HepG2 (cell line): ENCODE results near the gene STUB1. TPM values are rescaled to one million over a fixed set of nuclear protein-coding genes. Genes with fewer than 3 reads are reported as not detected.

Experiments
- EZH2 ChIP-seq: conservative IDR thresholded peaks from 2 replicates; pipeline ENCODE4 v1.6.1; 2012; ENCODE audit warnings: mild to moderate bottlenecking, low read depth, low read length, moderate library complexity
- HINFP ChIP-seq: sonication (generic); formaldehyde crosslinking; IDR thresholded peaks from 2 replicates; pipeline ENCODE4 v1.4.0; 2020; ENCODE audit warnings: low read depth, mild to moderate bottlenecking, missing genetic modification reagents
- HMG20B ChIP-seq: conservative IDR thresholded peaks from 2 replicates; pipeline ENCODE4 v1.6.1; 2016; ENCODE audit warnings: missing genetic modification reagents, missing compliant biosample characterization
- IRF9 ChIP-seq: sonication (generic); formaldehyde crosslinking; IDR thresholded peaks from 2 replicates; pipeline ENCODE4 v1.8.0; 2022; ENCODE audit warnings: missing genetic modification reagents, mild to moderate bottlenecking, borderline replicate concordance
- MAF1 ChIP-seq: sonication (generic); formaldehyde crosslinking; IDR thresholded peaks from 2 replicates; pipeline ENCODE4 v1.5.0; 2020; ENCODE audit warnings: missing genetic modification reagents, borderline replicate concordance
- MIER2 ChIP-seq: IDR thresholded peaks from 2 replicates; pipeline ENCODE4 v1.6.1; 2016; ENCODE audit warnings: missing biosample characterization, missing genetic modification reagents
- MTF2 ChIP-seq: sonication (generic); formaldehyde crosslinking; IDR thresholded peaks from 2 replicates; pipeline ENCODE4 v1.5.0; 2020; ENCODE audit warnings: missing genetic modification reagents, borderline replicate concordance
- MXD3 ChIP-seq: IDR thresholded peaks from 2 replicates; pipeline ENCODE4 v1.6.1; 2016; ENCODE audit warnings: mild to moderate bottlenecking, missing biosample characterization, missing genetic modification reagents
- NFKB2 ChIP-seq: sonication (generic); formaldehyde crosslinking; IDR thresholded peaks from 2 replicates; pipeline ENCODE4 v1.4.0; 2020; ENCODE audit warnings: missing genetic modification reagents, borderline replicate concordance
- NR2C2 ChIP-seq: sonication (generic); formaldehyde crosslinking; IDR thresholded peaks from 2 replicates; pipeline ENCODE4 v1.4.0; 2020; ENCODE audit warnings: missing genetic modification reagents, mild to moderate bottlenecking, moderate library complexity, borderline replicate concordance
- SAFB2 ChIP-seq: sonication (generic); formaldehyde crosslinking; IDR thresholded peaks from 2 replicates; pipeline ENCODE4 v1.5.1; 2020; ENCODE audit warnings: missing genetic modification reagents, low read depth, mild to moderate bottlenecking, borderline replicate concordance
- TBX2 ChIP-seq: sonication (generic); formaldehyde crosslinking; IDR thresholded peaks from 2 replicates; pipeline ENCODE4 v1.5.0; 2020; ENCODE audit warnings: missing genetic modification reagents, mild to moderate bottlenecking, borderline replicate concordance
- ZBTB3 ChIP-seq: sonication (generic); formaldehyde crosslinking; IDR thresholded peaks from 2 replicates; pipeline ENCODE4 v1.4.0; 2020; ENCODE audit warnings: low read depth, mild to moderate bottlenecking, moderate library complexity, missing genetic modification reagents, borderline replicate concordance
- ZFX ChIP-seq: sonication (generic); formaldehyde crosslinking; IDR thresholded peaks from 2 replicates; pipeline ENCODE4 v1.4.0; 2020; ENCODE audit warnings: mild to moderate bottlenecking, low read depth, missing genetic modification reagents, moderate library complexity
- ZNF274 ChIP-seq: sonication (generic); formaldehyde crosslinking; IDR thresholded peaks from 2 replicates; pipeline ENCODE4 v1.5.1; 2020; ENCODE audit warnings: mild to moderate bottlenecking, missing genetic modification reagents
- ZNF3 ChIP-seq: IDR thresholded peaks from 2 replicates; pipeline ENCODE4 v1.7.0; 2017; ENCODE audit warnings: inconsistent platforms
- ZNF317 ChIP-seq: sonication (generic); formaldehyde crosslinking; IDR thresholded peaks from 2 replicates; pipeline ENCODE4 v1.5.0; 2020; ENCODE audit warnings: mild to moderate bottlenecking, missing genetic modification reagents
- ZNF709 ChIP-seq: sonication (generic); formaldehyde crosslinking; IDR thresholded peaks from 2 replicates; pipeline ENCODE4 v1.5.0; 2020; ENCODE audit warnings: mild to moderate bottlenecking, missing genetic modification reagents
- ZNF776 ChIP-seq: sonication (generic); formaldehyde crosslinking; IDR thresholded peaks from 2 replicates; pipeline ENCODE4 v1.4.0; 2020; ENCODE audit warnings: mild to moderate bottlenecking, missing genetic modification reagents
- polyA plus RNA-seq, 8 experiments: library from polyadenylated mRNA; depleted of rRNA in 3 of 8; stranded (reverse) in 7 of 8; unstranded in 1 of 8; fragments of >200 nt; fragmentation: Illumina TruSeq in 4 of 8; extraction: Trizol in 4 of 8; gene quantifications; 2 replicates each; pipeline versions ENCODE4 v1.2.1 to v1.2.3, GENCODE V29; 2011 to 2016; ENCODE audit warnings: low read depth in 4 of 8, missing spikeins in 1 of 8, mixed read lengths in 1 of 8; ENCODE audit not compliant: insufficient read depth in 1 of 8
- total RNA-seq, 5 experiments: library from RNA; depleted of rRNA; stranded (reverse); fragments of >200 nt; fragmentation: Illumina TruSeq; extraction: Trizol; gene quantifications; 2 replicates each; pipeline ENCODE4 v1.2.3, GENCODE V29; 2016; ENCODE audit warnings: low read depth in 1 of 5
- TF ChIP-seq, protein P1 (sequence below): sonication (generic); formaldehyde crosslinking; IDR thresholded peaks from 2 replicates; pipeline ENCODE4 v1.5.0; 2020; ENCODE audit warnings: mild to moderate bottlenecking, missing genetic modification reagents, borderline replicate concordance
- TF ChIP-seq, protein P2 (sequence below): sonication (generic); formaldehyde crosslinking; IDR thresholded peaks from 2 replicates; pipeline ENCODE4 v1.4.0; 2020; ENCODE audit warnings: mild to moderate bottlenecking, missing genetic modification reagents

STUB1 gene
- total and polyA plus RNA-seq, 2 of the 13 experiments (the other 11 are each of a cell fraction or from before 2014, with no cell fraction given): 52.9 to 78.2 TPM

GRCh38 chr16:695355-696089, 15.3 kb downstream of the STUB1 start (continued):
- TF ChIP-seq MXD3 (CRISPR knock-in tag) (peak; percentile 85), HMG20B (CRISPR knock-in tag) (no peak), IRF9 (CRISPR knock-in tag) (peak; percentile 82; the same call in 1 of the 2 replicates), HINFP (CRISPR knock-in tag) (peak; percentile 42; the same call in 1 of the 2 replicates), SAFB2 (no peak), NR2C2 (0 out of 2 replicates have a peak, but pooled peaks have one; percentile 24), ZNF776 (CRISPR knock-in tag) (peak; percentile 86; the same call in 1 of the 2 replicates), MTF2 (CRISPR knock-in tag) (peak; percentile 94; the same call in 1 of the 2 replicates), ZNF3 (CRISPR knock-in tag) (0 out of 2 replicates have a peak, but pooled peaks have one; percentile 28), TBX2 (peak; percentile 81), EZH2 (0 out of 2 replicates have a peak, but pooled peaks have one; percentile 32), MAF1 (CRISPR knock-in tag) (no peak), ZBTB3 (CRISPR knock-in tag) (no peak), ZNF317 (0 out of 2 replicates have a peak, but pooled peaks have one; percentile 32), ZFX (CRISPR knock-in tag) (peak; percentile 79), NFKB2 (CRISPR knock-in tag) (peak; percentile 59; the same call in 1 of the 2 replicates), ZNF274 (CRISPR knock-in tag) (0 out of 2 replicates have a peak, but pooled peaks have one; percentile 33), MIER2 (0 out of 2 replicates have a peak, but pooled peaks have one; percentile 49), ZNF709 (CRISPR knock-in tag) (peak; percentile 54; the same call in 1 of the 2 replicates)
- TF ChIP-seq, protein P1, sequence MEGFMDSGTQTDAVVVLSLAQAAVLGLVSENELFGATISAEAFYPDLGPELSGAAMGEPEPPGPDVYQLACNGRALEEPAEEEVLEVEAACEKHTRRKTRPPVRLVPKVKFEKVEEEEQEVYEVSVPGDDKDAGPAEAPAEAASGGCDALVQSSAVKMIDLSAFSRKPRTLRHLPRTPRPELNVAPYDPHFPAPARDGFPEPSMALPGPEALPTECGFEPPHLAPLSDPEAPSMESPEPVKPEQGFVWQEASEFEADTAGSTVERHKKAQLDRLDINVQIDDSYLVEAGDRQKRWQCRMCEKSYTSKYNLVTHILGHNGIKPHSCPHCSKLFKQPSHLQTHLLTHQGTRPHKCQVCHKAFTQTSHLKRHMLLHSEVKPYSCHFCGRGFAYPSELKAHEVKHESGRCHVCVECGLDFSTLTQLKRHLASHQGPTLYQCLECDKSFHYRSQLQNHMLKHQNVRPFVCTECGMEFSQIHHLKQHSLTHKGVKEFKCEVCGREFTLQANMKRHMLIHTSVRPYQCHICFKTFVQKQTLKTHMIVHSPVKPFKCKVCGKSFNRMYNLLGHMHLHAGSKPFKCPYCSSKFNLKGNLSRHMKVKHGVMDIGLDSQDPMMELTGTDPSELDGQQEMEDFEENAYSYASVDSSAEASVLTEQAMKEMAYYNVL (CRISPR knock-in tag): peak; percentile 52; the same call in 1 of the 2 replicates
- TF ChIP-seq, protein P2, sequence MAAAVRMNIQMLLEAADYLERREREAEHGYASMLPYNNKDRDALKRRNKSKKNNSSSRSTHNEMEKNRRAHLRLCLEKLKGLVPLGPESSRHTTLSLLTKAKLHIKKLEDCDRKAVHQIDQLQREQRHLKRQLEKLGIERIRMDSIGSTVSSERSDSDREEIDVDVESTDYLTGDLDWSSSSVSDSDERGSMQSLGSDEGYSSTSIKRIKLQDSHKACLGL (CRISPR knock-in tag): peak; percentile 84
